IMR-90 (cell line): ENCODE measurements around the gene NUBP2. TPM values are rescaled to one million over a fixed set of nuclear protein-coding genes. Genes with fewer than 3 reads are reported as not detected.

Experiments
- ATAC-seq: fragments of 200-7000 bp; cut with Tn5 transposase; 2 replicates; pipeline ENCODE4 v1.9.1; 2020; ENCODE audit warnings: low read depth, mild to moderate bottlenecking, moderate library complexity
- BruUV-seq: library from RNA; stranded (reverse); fragments of 400-500 nt; replicated peaks from 2 replicates; lab custom pipeline; 2021; lab: Mats Ljungman, UMichigan
- CTCF ChIA-PET: fragments of 300-600 bp; formaldehyde crosslinking; extraction: SDS; loops from one replicate; lab custom pipeline; 2021; ENCODE audit warnings: antibody characterized with exemption; lab: Yijun Ruan, JAX
- POLR2A ChIA-PET: fragments of 300-600 bp; sonication (Branson Sonifier 250); formaldehyde crosslinking; loops from one replicate; lab custom pipeline; 2022; ENCODE audit warnings: antibody characterized with exemption; ENCODE audit not compliant: unreplicated experiment; lab: Charles Lee
- DNase-seq: peaks from one replicate; pipeline ENCODE4 v3.0.0; 2013
- H2AFZ ChIP-seq: replicated peaks from 2 replicates; pipeline ENCODE3; 2013; ENCODE audit warnings: low read length, mild to moderate bottlenecking; ENCODE audit not compliant: poor library complexity
- H2AK5ac ChIP-seq: 2 replicates; pipeline ENCODE4 v1.6.1; 2013; ENCODE audit warnings: low read depth, low read length, inconsistent platforms
- H2AK9ac ChIP-seq: replicated peaks from 2 replicates; pipeline ENCODE3; 2013; ENCODE audit warnings: mild to moderate bottlenecking, low read depth, low read length, moderate library complexity; ENCODE audit not compliant: poor library complexity
- H2BK120ac ChIP-seq: 2 replicates; pipeline ENCODE4 v1.6.1; 2013; ENCODE audit warnings: low read depth, low read length, inconsistent platforms
- H2BK15ac ChIP-seq: 3 replicates; pipeline ENCODE4 v1.6.1; 2013; ENCODE audit warnings: low read depth, low read length, inconsistent platforms
- H2BK20ac ChIP-seq: 2 replicates; pipeline ENCODE4 v1.6.1; 2013; ENCODE audit warnings: low read depth, mild to moderate bottlenecking, inconsistent platforms, low read length, moderate library complexity
- H2BK5ac ChIP-seq: 2 replicates; pipeline ENCODE4 v1.6.1; 2013; ENCODE audit warnings: mild to moderate bottlenecking, low read depth, low read length, inconsistent platforms; ENCODE audit not compliant: poor library complexity, severe bottlenecking
- H3K14ac ChIP-seq: replicated peaks from 2 replicates; pipeline ENCODE4 v1.6.1; 2013; ENCODE audit warnings: low read depth, low read length, inconsistent platforms
- H3K18ac ChIP-seq: 2 replicates; pipeline ENCODE4 v1.6.1; 2013; ENCODE audit warnings: low read depth, low read length, control low read depth
- H3K23ac ChIP-seq: 2 replicates; pipeline ENCODE4 v1.6.1; 2013; ENCODE audit warnings: low read depth, low read length, inconsistent platforms
- H3K27ac ChIP-seq: 2 replicates; pipeline ENCODE4 v1.5.1; 2013; ENCODE audit warnings: mild to moderate bottlenecking, control low read depth, low read length; ENCODE audit not compliant: insufficient read depth
- H3K27me3 ChIP-seq: 2 replicates; pipeline ENCODE4 v1.6.1; 2013; ENCODE audit warnings: low read length; ENCODE audit not compliant: control insufficient read depth, insufficient read depth
- H3K36me3 ChIP-seq: 2 replicates; pipeline ENCODE4 v1.6.1; 2013; ENCODE audit warnings: low read length, mixed read lengths; ENCODE audit not compliant: control insufficient read depth, insufficient read depth
- H3K4ac ChIP-seq: 2 replicates; pipeline ENCODE4 v1.6.1; 2013; ENCODE audit warnings: low read depth, low read length, inconsistent platforms
- H3K4me1 ChIP-seq: 2 replicates; pipeline ENCODE4 v1.6.1; 2013; ENCODE audit warnings: low read length, mixed read lengths; ENCODE audit not compliant: control insufficient read depth, insufficient read depth
- H3K4me2 ChIP-seq: 2 replicates; pipeline ENCODE4 v1.6.1; 2013; ENCODE audit warnings: low read depth, mild to moderate bottlenecking, control low read depth, low read length, moderate library complexity
- H3K4me3 ChIP-seq: 2 replicates; pipeline ENCODE4 v1.5.1; 2013; ENCODE audit warnings: low read depth, mild to moderate bottlenecking, control low read depth, low read length, moderate library complexity; ENCODE audit not compliant: insufficient read depth
- H3K56ac ChIP-seq: 2 replicates; pipeline ENCODE4 v1.6.1; 2013; ENCODE audit warnings: low read length, inconsistent platforms; ENCODE audit not compliant: insufficient read depth; ENCODE audit errors: extremely low read depth
- H3K79me1 ChIP-seq, 2 experiments: 2 replicates each; pipeline ENCODE4 v1.6.1; 2013; ENCODE audit warnings: low read length in 2 of 2, inconsistent platforms in 1 of 2, low read depth in 1 of 2
- H3K9ac ChIP-seq: 2 replicates; pipeline ENCODE4 v1.6.1; 2013; ENCODE audit warnings: low read depth, low read length, control low read depth
- H3K9me1 ChIP-seq: 2 replicates; pipeline ENCODE4 v1.6.1; 2013; ENCODE audit warnings: low read length, inconsistent platforms; ENCODE audit not compliant: insufficient read depth
- H3K9me3 ChIP-seq: 2 replicates; pipeline ENCODE4 v1.6.1; 2013; ENCODE audit warnings: low read length; ENCODE audit not compliant: control insufficient read depth, insufficient read depth
- H4K20me1 ChIP-seq: 2 replicates; pipeline ENCODE4 v1.6.1; 2013; ENCODE audit warnings: low read length, inconsistent platforms; ENCODE audit not compliant: insufficient read depth
- H4K5ac ChIP-seq: 2 replicates; pipeline ENCODE4 v1.6.1; 2013; ENCODE audit warnings: mild to moderate bottlenecking, low read depth, low read length, control low read depth
- H4K8ac ChIP-seq, 2 experiments: 2 replicates each; pipeline ENCODE4 v1.6.1; 2013; ENCODE audit warnings: low read depth in 2 of 2, low read length in 2 of 2, control low read depth in 1 of 2, inconsistent platforms in 1 of 2
- H4K91ac ChIP-seq: 2 replicates; pipeline ENCODE4 v1.6.1; 2013; ENCODE audit warnings: low read depth, low read length, inconsistent platforms; ENCODE audit not compliant: insufficient read depth
- NFE2L2 ChIP-seq: fragments of 150-350 bp; IDR thresholded peaks from 2 replicates; pipeline ENCODE4 v1.6.1; 2016; ENCODE audit warnings: low read depth, mild to moderate bottlenecking, low read length
- RFX5 ChIP-seq: IDR thresholded peaks from 2 replicates; pipeline ENCODE4 v1.8.0; 2012; ENCODE audit warnings: low read depth, mild to moderate bottlenecking, low read length, moderate library complexity
- USF2 ChIP-seq: fragments of 150-350 bp; IDR thresholded peaks from 2 replicates; pipeline ENCODE4 v1.6.1; 2017; ENCODE audit warnings: mild to moderate bottlenecking, antibody characterized with exemption, low read length, low read depth
- WGBS, 2 experiments: methylation state at CpG; one replicate each; pipeline versions ENCODE4 v1.1.5 to v1.1.7; 2013; ENCODE audit warnings: missing lambda C conversion rate in 2 of 2; ENCODE audit not compliant: insufficient read length in 1 of 2; ENCODE audit errors: extremely low coverage in 2 of 2; 5-methylcytosine and 5-hydroxymethylcytosine counted together
- dilution Hi-C: fragments of 300-500 bp; cut with HindIII; formaldehyde crosslinking; loops from one replicate; pipeline ENCODE4 v1.14.3; 2018; ENCODE audit warnings: low sequenced_read_pairs; ENCODE audit not compliant: unreplicated experiment
- in situ Hi-C: fragments of 300-500 bp; cut with MboI; formaldehyde crosslinking; loops from 3 replicates; pipeline ENCODE4 v1.14.3; 2019; ENCODE audit warnings: low sequenced_read_pairs, inconsistent platforms, mixed read lengths
- intact Hi-C: fragments of 100-400 bp; cut with micrococcal nuclease; formaldehyde crosslinking; loops from 2 replicates; pipeline ENCODE4 v1.10.0; 2022
- polyA plus RNA-seq, 3 experiments: library from polyadenylated mRNA; depleted of rRNA; stranded (reverse); fragments of >200 nt; gene quantifications; 2 replicates each; pipeline ENCODE4 v1.2.3, GENCODE V29; 2012; ENCODE audit warnings: low replicate concordance in 1 of 3
- total RNA-seq: library from RNA; depleted of rRNA; stranded (reverse); fragments of >200 nt; gene quantifications from 2 replicates; pipeline ENCODE4 v1.2.3, GENCODE V29; 2012
- TF ChIP-seq, protein P1 (sequence below): fragments of 150-350 bp; IDR thresholded peaks from 2 replicates; pipeline ENCODE4 v1.6.1; 2016; ENCODE audit warnings: low read depth, mild to moderate bottlenecking, low read length, moderate library complexity, borderline replicate concordance
- TF ChIP-seq, protein P2 (sequence below): conservative IDR thresholded peaks from 2 replicates; pipeline ENCODE4 v1.5.1; 2012; ENCODE audit warnings: mild to moderate bottlenecking, low read depth, low read length, improper control_type of control experiment

The NUBP2 gene
- total and polyA plus RNA-seq, 2 of the 4 experiments (the other 2 are of a cell fraction), result 62.6 to 131 TPM

- Histone ChIP-seq H3K18ac (no peak overlapping the region), H2AFZ (no peak overlapping the region), H4K91ac (no peak overlapping the region), H3K4ac (no peak overlapping the region), H2BK15ac (no peak overlapping the region), H2BK5ac (no peak overlapping the region), H3K27me3 (no peaks in the 10 kb centered on the region), H3K4me3 (no peak overlapping the region), H2BK120ac (no peak overlapping the region), H4K5ac (no peak overlapping the region), H3K9me3 (no peaks in the 10 kb centered on the region), H3K27ac (no peak overlapping the region), H3K4me1 (peaks cover 4% of the 10 kb centered on the region; the same call in 1 of the 2 replicates), H3K9me1 (no peaks in the 10 kb centered on the region), H3K36me3 (peaks cover 19% of the 10 kb centered on the region; the same call in 1 of the 2 replicates), H3K56ac (no peak overlapping the region), H4K8ac (no peak overlapping the region), H3K9ac (no peak overlapping the region), H2AK5ac (no peak overlapping the region), H4K20me1 (no peaks in the 10 kb centered on the region), H3K79me1 (0 out of 4 replicates have a peak, but pooled peaks cover 0 to 2% of the 10 kb centered on the region in 2 experiments), H3K23ac (no peak overlapping the region), H3K4me2 (no peak overlapping the region), H2BK20ac (no peak overlapping the region), H3K14ac (no peak overlapping the region), H2AK9ac (no peak overlapping the region)
- DNase-seq (no peak), ATAC-seq (no peak)
- POLR2A ChIA-PET, result no interaction called here
- CTCF ChIA-PET, result no interaction called here
- dilution Hi-C loops, result no loop called here
- in situ Hi-C loops, result no loop called here
- intact Hi-C loops, result no loop called here
- TF ChIP-seq, protein P1, sequence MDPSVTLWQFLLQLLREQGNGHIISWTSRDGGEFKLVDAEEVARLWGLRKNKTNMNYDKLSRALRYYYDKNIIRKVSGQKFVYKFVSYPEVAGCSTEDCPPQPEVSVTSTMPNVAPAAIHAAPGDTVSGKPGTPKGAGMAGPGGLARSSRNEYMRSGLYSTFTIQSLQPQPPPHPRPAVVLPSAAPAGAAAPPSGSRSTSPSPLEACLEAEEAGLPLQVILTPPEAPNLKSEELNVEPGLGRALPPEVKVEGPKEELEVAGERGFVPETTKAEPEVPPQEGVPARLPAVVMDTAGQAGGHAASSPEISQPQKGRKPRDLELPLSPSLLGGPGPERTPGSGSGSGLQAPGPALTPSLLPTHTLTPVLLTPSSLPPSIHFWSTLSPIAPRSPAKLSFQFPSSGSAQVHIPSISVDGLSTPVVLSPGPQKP, result no peak
- TF ChIP-seq USF2 (no peak), NFE2L2 (no peak), RFX5 (no peak)
- TF ChIP-seq, protein P2, sequence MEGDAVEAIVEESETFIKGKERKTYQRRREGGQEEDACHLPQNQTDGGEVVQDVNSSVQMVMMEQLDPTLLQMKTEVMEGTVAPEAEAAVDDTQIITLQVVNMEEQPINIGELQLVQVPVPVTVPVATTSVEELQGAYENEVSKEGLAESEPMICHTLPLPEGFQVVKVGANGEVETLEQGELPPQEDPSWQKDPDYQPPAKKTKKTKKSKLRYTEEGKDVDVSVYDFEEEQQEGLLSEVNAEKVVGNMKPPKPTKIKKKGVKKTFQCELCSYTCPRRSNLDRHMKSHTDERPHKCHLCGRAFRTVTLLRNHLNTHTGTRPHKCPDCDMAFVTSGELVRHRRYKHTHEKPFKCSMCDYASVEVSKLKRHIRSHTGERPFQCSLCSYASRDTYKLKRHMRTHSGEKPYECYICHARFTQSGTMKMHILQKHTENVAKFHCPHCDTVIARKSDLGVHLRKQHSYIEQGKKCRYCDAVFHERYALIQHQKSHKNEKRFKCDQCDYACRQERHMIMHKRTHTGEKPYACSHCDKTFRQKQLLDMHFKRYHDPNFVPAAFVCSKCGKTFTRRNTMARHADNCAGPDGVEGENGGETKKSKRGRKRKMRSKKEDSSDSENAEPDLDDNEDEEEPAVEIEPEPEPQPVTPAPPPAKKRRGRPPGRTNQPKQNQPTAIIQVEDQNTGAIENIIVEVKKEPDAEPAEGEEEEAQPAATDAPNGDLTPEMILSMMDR, result no peak
- no TSS peak for BruUV-seq
- WGBS, 2 experiments, result 98% methylated on average over 5 of the region's 16 CpGs; no CpG with 5 or more reads in 1 of the 2 experiments
These were observed 27.3 kb downstream of the NUBP2 start for GRCh38 chr16:1810106-1810505.
